A673 (cell line): ENCODE data around the gene CHRNG. TPM values are rescaled to one million over a fixed set of nuclear protein-coding genes. Genes with fewer than 3 reads are reported as not detected.
"Not testable (repeated sequence)": the region's sequence is repeated elsewhere in the genome, so short reads cannot be mapped to it uniquely, and the experiment has no call there.

ENCODE experiments used
- BruUV-seq: library from RNA; stranded (reverse); fragments of 400-500 nt; replicated peaks from 2 replicates; lab custom pipeline; 2021; lab: Mats Ljungman, UMichigan
- CTCF ChIA-PET: fragments of 300-600 bp; sonication (Branson Sonifier 250); formaldehyde crosslinking; loops from one replicate; lab custom pipeline; 2022; ENCODE audit warnings: antibody characterized with exemption; lab: Charles Lee
- POLR2A ChIA-PET: fragments of 300-600 bp; sonication (Branson Sonifier 250); formaldehyde crosslinking; loops from one replicate; lab custom pipeline; 2022; ENCODE audit warnings: antibody characterized with exemption; ENCODE audit not compliant: low non-redundant PET; lab: Charles Lee
- DNase-seq: peaks from one replicate; pipeline ENCODE4 v3.0.0-alpha.2; 2015; ENCODE audit warnings: low spot score
- H3K27ac ChIP-seq: fragments of 200-600 bp; sonication (generic); 2 replicates; pipeline ENCODE4 v1.5.1; 2016; ENCODE audit warnings: mixed run types, low read depth, mild to moderate bottlenecking, mixed read lengths, antibody characterized with exemption, low read length; ENCODE audit not compliant: poor library complexity, severe bottlenecking
- H3K27me3 ChIP-seq: fragments of 200-600 bp; sonication (generic); replicated peaks from 2 replicates; pipeline ENCODE4 v1.6.1; 2017; ENCODE audit warnings: mixed run types, low read depth, mild to moderate bottlenecking, mixed read lengths, antibody characterized with exemption, low read length; ENCODE audit not compliant: insufficient read depth, poor library complexity
- H3K36me3 ChIP-seq: fragments of 200-600 bp; sonication (generic); 2 replicates; pipeline ENCODE4 v1.6.1; 2016; ENCODE audit warnings: mixed run types, mild to moderate bottlenecking, mixed read lengths, antibody characterized with exemption, low read length; ENCODE audit not compliant: insufficient read depth, poor library complexity, severe bottlenecking
- H3K4me1 ChIP-seq: fragments of 200-600 bp; sonication (generic); 2 replicates; pipeline ENCODE4 v1.6.1; 2017; ENCODE audit warnings: mixed run types, mild to moderate bottlenecking, mixed read lengths, antibody characterized with exemption, low read length; ENCODE audit not compliant: insufficient read depth, poor library complexity, severe bottlenecking
- H3K4me3 ChIP-seq: fragments of 200-600 bp; sonication (generic); 2 replicates; pipeline ENCODE4 v1.5.1; 2016; ENCODE audit warnings: low read depth, mixed run types, mild to moderate bottlenecking, mixed read lengths, low read length; ENCODE audit not compliant: poor library complexity, severe bottlenecking
- H3K9me3 ChIP-seq: fragments of 200-600 bp; sonication (generic); 2 replicates; pipeline ENCODE4 v1.6.1; 2016; ENCODE audit warnings: mixed run types, low read depth, mild to moderate bottlenecking, mixed read lengths, antibody characterized with exemption, low read length; ENCODE audit not compliant: poor library complexity, severe bottlenecking
- CTCF ChIP-seq: fragments of 300-800, 200-600 bp; sonication (generic); conservative IDR thresholded peaks from 2 replicates; pipeline ENCODE4 v1.5.1; 2017; ENCODE audit warnings: low read depth, mild to moderate bottlenecking, antibody characterized with exemption, low read length, moderate library complexity, mixed read lengths
- EZH2 ChIP-seq: fragments of 200-600 bp; sonication (generic); IDR thresholded peaks from 2 replicates; pipeline ENCODE4 v1.6.1; 2017; ENCODE audit warnings: borderline replicate concordance, low read depth, mild to moderate bottlenecking, mixed read lengths, antibody characterized with exemption, low read length; ENCODE audit not compliant: poor library complexity, severe bottlenecking
- intact Hi-C: fragments of 100-400 bp; cut with micrococcal nuclease; formaldehyde crosslinking; loops from one replicate; pipeline ENCODE4 v1.10.0; 2022; ENCODE audit not compliant: unreplicated experiment
- total RNA-seq: library from RNA; stranded (reverse); gene quantifications from 2 replicates; pipeline ENCODE4 v1.2.3, GENCODE V29; 2021

The CHRNG gene
- total RNA-seq, 1 experiment from 2014 or later = not detected

GRCh38 chr2:232532419-232532818, 7.1 kb upstream of the CHRNG start:
- POLR2A ChIA-PET = no interaction called here
- no TSS peak for BruUV-seq
- CTCF ChIA-PET = no interaction called here

GRCh38 chr2:232532821-232533220, 6.7 kb upstream of the CHRNG start:
- H3K27ac ChIP-seq, DNase-seq, intact Hi-C loops, POLR2A ChIA-PET, H3K9me3 ChIP-seq, H3K4me1 ChIP-seq, H3K36me3 ChIP-seq, H3K4me3 ChIP-seq, H3K27me3 ChIP-seq, BruUV-seq, CTCF ChIA-PET: not testable (repeated sequence)

More at GRCh38 chr2:232532419-232532818, 7.1 kb upstream of the CHRNG start:
- Histone ChIP-seq H3K27ac (no peak overlapping the region), H3K27me3 (no peaks in the 10 kb centered on the region), H3K36me3 (no peaks in the 10 kb centered on the region), H3K4me1 (no peaks in the 10 kb centered on the region), H3K9me3 (no peaks in the 10 kb centered on the region), H3K4me3 (no peak overlapping the region)
- TF ChIP-seq CTCF = no peak
- TF ChIP-seq EZH2 = no peak
- intact Hi-C loops = no loop called here
- DNase-seq = no peak

- TF ChIP-seq CTCF (no peak), EZH2 (no peak)
- Histone ChIP-seq H3K4me3 (no peak overlapping the region), H3K27ac (no peak overlapping the region), H3K36me3 (no peaks in the 10 kb centered on the region), H3K27me3 (no peaks in the 10 kb centered on the region), H3K4me1 (no peaks in the 10 kb centered on the region), H3K9me3 (no peaks in the 10 kb centered on the region)
- intact Hi-C loops = no loop called here
- no peak for DNase-seq
- CTCF ChIA-PET = no interaction called here
- no TSS peak for BruUV-seq
- POLR2A ChIA-PET = no interaction called here
Measured at GRCh38 chr2:232533944-232534710, 5.4 kb upstream of the CHRNG start.
